Esophagus muscularis mucosa (tissue), 4 donors: Measurements from ENCODE around the gene TMEM132E.

Experiments
- EP300 ChIP-seq: sonication (generic); formaldehyde crosslinking; IDR thresholded peaks from one replicate; pipeline ENCODE4 v1.6.1; 2017; ENCODE audit warnings: antibody characterized with exemption
- POLR2A ChIP-seq: fragments of 450-650 bp; IDR thresholded peaks from one replicate; pipeline ENCODE4 v1.6.1; 2017; ENCODE audit warnings: antibody characterized with exemption, moderate library complexity, mild to moderate bottlenecking, low read depth
- TF ChIP-seq, protein P1 (sequence below), 3 experiments: fragments of 200-600 bp in 2 of 3; fragments of 450-650 bp in 1 of 3; sonication (generic) in 2 of 3; IDR thresholded peaks; one replicate each; pipeline ENCODE4 v1.5.1; 2017 to 2019; ENCODE audit warnings: antibody characterized with exemption in 3 of 3, mild to moderate bottlenecking in 2 of 3, moderate library complexity in 1 of 3

DNA sequence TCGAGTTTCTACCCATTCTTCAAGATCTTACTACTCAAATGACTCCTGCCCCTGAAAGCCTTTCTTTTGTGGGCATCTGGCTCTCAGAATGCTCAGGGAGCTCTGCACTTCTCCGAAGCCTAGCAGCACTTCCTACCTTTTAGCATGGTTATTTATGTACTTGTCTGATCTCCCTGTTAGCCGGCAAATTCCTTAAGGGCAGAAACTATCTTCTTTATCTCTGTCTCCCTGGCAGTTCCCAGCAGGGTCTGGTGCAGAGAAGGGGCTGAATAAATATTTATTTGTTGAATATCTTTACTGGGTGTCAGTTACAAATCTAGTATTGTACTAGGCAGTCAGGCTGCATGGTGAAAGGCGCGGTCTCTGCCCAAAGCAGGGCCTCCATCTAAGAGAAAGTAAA is 30.7 kb downstream of the TMEM132E start:
- TF ChIP-seq POLR2A (no peak), EP300 (no peak)
- TF ChIP-seq, protein P1, sequence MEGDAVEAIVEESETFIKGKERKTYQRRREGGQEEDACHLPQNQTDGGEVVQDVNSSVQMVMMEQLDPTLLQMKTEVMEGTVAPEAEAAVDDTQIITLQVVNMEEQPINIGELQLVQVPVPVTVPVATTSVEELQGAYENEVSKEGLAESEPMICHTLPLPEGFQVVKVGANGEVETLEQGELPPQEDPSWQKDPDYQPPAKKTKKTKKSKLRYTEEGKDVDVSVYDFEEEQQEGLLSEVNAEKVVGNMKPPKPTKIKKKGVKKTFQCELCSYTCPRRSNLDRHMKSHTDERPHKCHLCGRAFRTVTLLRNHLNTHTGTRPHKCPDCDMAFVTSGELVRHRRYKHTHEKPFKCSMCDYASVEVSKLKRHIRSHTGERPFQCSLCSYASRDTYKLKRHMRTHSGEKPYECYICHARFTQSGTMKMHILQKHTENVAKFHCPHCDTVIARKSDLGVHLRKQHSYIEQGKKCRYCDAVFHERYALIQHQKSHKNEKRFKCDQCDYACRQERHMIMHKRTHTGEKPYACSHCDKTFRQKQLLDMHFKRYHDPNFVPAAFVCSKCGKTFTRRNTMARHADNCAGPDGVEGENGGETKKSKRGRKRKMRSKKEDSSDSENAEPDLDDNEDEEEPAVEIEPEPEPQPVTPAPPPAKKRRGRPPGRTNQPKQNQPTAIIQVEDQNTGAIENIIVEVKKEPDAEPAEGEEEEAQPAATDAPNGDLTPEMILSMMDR (IDR thresholded peaks at IDR 0.05): no peak
